SW 1271 (cell line): ENCODE data around the gene ATOSB.

Source experiments
- DNase-seq, 2 experiments: peaks; one replicate each; lab custom pipeline; 2025; lab: John Stamatoyannopoulos, UW

ATOSB gene

DNA sequence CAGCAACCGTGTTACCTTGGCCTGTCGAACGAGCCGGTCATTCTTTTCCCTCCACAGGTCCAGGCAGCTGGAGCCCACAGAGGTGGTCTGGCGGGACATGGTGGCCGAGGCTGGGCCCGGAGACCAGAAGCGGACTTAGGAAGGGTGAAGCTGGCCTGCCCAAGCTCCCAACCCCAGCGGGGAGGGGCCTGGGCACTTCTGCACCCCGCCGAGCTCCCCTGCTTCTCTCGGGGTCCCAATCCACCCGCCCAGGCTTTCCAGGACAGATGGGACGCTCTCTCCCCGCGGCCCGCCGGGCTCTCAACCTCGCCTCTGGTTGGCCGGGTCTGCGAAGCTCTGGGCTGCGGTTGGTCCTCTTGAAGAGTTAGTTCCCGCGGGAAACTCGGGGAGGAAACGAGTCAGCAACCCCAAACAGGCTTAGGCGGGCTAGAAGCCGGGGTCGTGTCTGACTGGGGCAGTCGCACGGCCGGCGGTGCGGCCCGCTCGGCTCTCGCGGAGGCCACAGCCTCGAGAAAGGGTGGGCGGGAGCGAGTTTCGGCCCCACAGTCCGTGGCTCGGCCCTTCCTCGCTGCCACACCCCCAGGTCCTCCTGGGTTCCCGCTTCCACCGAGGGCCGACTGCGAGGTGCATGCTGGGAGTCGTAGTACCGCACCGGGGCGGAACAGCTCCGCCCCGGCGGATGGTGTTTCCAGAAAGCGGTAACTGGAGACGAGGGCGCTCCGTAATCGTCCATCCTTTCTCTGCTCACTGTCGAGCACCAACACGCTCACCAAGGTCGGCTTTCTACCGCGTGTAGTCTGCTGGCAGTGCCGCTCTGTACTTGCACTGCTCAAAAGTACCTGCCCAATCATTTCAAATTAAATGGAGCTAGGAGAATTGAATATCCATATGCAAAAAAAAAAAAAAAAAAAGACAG is 36.0 kb downstream of the ATOSB start, which contains the start of gene FANCG:
Gene FANCG, minus strand, starts transcription at position 517 of the 916 bp plus-strand sequence. Its CDS starts 418 bp downstream, at position 99.
- DNase-seq = peak; percentile 55 to 81

DNA sequence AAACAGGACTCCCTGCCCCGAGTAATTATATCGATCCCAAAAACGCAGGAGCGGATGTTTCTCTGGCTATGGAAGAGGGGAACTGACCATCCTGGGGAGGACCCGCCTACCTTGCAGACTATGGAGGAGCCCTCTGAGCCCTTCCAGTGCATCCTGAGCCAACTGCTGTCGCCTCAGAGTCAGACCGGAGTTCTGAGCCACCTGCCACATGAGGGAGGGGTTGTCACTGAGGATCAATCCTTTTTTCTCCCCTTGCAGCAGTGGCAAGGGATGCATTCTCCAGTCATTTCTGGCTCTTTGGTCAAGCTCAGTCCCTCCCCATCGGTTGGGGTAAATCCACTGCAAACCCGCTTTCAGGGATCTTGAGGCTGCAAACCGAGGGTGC is 36.6 kb downstream of the ATOSB start:
- DNase-seq = no peak

DNA sequence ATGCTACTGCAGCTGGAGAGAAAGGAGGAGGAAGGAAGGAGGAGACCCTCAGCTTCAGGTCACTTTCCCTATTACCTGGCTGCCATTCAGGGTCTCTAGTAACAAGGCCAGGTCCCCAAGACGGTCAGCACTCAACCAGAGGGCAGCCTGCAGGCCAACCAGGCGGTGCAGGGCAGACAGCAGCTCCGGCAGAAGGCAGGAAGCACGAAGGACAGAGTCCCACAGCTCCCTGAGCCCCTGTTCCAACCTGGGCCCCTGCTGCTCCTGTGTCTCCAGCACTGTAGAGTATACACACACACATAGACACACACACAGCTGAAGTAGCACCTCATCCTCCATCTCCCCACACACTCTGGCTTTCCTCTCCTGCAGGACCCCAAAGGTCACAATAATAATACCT is 37.6 kb downstream of the ATOSB start:
- no peak for DNase-seq

DNA sequence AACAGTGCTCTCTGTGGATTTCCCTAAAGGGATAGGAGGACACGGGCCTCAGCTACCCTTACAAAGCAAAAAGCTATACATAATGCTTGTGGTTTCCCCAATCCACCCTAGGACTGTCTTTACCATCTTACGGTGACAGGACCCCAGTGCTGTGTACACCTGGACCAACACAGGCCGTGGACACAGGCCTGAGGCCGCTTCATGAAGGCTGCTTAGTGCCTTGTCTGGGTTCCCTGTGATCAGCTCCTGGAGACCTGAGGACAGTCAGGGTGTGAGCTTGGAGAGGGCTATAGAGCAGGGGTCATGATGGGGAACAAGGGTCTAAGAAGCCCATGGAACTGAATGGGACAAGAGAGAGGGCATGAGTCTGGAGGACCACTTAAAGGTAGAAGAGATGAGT is 38.8 kb downstream of the ATOSB start:
- no peak for DNase-seq

DNA sequence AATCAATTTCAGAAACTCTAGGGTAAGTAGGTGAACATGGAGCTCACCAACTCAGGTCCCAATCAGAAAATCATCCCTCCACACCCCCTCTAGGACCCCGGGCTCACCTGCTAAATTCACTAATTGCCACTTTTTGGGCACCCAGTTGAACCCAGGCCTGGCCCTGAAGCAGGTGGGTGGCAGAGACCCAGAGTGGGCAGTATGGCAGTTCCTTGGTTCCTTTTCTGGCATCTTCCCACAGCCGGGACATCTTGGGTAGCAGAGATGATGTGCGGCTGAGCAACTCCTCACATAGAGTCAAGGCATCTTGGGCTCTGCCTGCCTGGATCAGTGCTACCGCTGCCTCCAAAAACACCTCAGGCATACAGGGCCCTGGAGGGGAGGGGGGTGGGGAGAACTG is 40.3 kb downstream of the ATOSB start:
- DNase-seq = no peak

DNA sequence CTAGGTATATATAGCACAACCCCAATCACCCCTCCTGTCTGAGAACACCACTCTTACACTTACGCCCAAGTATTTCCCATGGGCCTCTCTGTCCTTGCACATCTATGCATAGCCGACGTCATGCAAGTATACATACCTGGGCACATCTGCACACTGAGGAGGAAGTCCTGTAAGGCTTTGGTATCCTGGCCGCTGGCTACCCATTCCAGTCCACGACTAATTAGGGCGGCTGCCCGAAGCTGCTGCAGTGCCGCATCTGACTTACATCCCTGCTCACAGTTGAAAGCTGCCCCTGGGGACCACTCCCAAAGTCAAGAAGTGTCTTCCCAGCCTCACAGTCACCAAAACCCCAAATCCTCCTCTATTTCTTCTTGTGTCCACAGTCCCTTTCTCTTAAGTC is 40.9 kb downstream of the ATOSB start:
- DNase-seq = no peak

DNA sequence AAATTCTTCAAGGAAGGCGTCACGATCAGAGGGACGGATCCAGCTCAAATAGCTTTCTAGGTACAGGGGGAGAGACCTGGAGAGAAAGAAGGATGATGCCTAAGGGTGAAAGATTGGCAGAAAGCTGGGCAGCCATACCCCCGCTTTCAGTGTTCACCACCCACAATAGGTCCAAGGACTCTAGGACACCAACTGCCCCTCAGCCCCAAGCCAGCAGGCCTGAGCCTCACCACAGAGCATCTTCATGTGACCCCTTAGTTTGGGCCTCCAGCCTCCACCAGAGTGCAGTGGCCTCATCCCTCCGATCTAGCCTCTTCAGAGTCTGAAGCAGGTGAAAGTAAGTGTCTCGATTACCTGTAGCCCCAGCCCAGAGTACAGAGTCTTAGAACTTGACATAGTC is 41.5 kb downstream of the ATOSB start:
- no peak for DNase-seq

DNA sequence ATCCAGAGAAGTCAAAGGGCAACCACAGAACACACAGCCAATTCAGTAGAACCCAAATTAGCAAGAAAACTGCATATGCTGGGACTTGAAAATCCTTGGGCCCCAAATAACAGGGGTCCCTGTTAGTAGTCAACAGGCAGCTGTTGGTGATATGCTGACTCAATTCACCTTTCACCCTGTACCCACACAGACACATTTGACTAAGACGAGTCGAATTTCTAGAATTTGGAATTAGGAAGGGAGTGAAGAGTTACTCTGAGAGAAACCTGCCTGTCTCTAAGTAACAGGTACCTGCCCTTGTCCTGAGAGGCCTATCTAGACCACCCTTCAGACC is 42.4 kb downstream of the ATOSB start:
- no peak for DNase-seq

DNA sequence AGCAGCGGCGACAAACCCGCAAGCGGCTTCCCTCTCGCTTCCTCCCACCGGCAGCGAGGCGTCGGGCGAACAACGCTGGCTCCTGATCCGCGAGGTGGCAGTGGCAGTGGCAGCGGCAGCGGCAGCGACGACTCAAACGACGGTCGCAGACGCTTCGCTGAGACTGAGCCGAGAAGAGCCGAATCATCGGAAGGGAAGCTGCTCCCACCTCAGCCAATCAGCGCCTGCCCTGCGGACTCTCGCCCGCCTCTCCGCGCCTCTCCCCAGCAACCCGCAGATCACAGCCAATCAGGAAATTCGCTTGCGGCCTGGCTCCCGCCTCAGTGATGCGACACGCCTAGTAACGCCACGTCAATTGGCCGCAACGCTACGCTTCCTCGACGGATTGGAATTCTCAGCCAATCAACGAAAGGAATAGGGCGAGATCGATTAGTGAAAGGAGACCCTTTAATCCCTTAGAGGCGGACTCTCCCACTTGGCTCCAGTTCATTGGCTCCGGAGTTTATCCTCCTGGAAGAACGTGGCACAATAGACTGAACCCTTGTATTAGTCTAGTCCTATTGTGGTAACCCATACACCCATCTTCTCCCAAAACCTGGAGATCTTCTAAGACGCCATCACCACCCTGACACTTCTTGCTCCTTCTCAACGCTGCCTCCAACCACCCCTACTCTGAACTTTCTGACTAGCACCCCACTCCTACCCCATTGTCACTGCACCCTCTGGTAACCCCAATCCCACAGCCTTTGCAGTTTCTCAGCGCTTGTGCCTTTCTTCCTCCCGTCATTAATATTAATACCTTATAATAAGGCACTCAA is 43.0 kb downstream of the ATOSB start, which contains the start of gene VCP:
Gene VCP, minus strand, starts transcription at position 165 of the 818 bp plus-strand sequence. CDS start 272 bp downstream, outside the sequence.
- DNase-seq = peak; percentile 88 to 95

DNA sequence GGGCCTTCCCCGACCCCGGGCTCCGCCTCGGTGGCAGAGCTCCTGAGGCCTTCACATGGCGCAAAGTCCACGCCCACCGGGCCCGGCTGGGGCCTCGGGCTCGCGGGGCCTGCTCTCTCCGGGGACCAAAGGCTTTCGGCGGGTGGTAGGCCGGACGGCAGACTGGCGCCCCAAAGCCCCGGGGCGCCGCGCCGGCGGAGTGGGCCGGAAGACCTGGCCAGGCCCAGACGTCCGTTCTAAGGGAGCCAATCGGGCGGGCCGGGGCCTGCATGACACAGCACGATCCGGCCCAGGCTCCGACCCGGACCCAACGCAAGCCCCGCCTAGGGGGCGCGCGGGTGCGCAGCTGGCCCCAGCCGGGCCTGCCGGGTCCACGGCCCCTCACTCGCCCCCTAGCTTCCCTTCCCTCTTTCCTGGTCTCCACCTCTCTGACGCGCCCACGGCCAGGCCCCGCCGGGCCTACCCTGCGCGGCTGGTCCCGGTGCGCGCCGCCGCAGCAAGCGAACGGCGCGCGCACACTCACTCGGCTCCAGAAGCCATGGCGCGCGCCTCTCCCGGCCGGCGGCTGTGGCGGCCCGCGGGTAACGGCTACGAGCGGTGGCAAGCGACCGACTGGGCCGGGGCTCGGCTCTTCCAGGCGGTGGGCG is 43.7 kb downstream of the ATOSB start:
- DNase-seq = peak; percentile 46 to 64

DNA sequence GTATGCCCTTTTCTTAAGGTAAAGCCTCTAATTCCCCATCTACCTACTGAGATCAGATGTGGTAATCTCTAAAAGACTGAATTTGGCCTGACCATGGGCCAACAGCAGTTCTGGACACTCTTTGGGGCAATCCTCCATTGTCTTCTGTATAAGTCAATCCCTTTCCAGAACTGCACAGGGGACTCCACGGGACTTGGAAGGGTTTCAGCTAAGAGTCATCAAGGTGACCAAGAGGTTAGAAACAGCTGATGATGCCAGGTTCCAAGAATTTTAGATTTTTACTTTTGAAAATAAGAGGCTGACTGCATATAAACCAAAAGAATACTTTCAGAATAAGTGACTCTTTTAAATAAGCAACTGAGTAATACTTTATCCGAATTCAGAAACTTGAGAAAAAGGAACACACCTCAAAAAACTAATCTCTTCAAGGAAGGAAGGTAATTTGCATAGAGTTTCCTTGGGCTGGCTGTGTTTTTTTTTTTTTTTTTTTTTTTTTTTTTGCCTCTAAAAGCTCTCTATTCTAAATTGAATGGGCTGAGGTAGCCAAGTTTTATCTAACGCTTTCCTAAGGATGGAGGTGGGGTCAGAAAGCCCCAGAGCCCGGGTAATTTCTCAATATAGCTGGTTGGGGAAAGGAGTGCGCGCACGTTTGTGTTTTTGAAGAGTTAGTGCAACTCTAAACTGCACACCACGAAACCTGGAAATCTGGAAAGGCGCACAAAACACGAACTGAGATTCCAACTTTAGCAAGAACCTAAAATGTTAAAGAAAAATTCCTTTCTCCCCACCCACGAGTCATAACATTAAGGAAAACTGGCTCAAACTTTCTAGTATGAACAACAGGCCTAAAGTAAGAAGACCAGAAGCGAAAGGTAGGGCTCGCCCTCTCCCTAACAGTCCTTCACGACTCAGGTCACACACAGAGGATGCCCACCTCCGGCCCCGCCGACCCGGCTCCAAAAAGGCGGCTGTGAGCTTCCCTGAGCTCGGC is 44.5 kb downstream of the ATOSB start:
- DNase-seq = no peak

DNA sequence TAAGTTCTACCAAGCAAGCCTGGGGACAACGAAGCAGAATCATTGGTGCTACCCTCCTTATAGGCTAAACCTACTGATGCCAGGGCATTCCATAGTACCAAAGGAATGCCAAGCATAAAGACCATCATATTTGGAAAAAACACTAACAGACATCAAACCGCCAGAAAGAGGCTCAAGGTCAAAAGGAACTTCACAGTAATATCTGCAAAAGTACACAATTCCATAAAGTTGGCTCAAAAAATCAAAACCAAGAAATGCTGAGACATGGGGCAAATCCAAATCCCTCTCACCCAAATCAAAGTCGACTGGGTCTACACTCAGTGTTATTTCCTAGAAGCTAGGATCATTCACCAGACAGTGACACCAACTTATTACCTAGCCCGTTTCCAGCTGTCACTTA is 46.6 kb downstream of the ATOSB start:
- DNase-seq = no peak

DNA sequence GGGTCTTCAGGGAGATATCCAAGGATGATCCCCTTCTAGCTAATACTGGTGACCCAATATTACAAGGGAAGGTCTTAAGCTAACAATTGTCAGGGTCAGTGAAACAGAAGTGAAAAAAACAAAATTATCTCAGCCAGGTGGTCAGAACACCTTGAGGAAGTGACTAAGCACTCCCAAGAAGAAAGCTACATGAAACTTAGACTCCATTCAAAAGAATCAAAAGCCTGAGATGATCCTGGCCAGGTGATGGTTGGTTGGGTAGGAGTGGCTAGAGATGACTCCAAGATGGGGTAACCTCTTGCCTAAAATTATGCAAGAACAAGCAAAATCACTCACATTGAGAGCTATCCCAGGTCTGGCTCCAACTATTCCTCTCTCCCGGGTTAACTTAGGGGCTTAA is 48.6 kb downstream of the ATOSB start:
- DNase-seq = no peak

DNA sequence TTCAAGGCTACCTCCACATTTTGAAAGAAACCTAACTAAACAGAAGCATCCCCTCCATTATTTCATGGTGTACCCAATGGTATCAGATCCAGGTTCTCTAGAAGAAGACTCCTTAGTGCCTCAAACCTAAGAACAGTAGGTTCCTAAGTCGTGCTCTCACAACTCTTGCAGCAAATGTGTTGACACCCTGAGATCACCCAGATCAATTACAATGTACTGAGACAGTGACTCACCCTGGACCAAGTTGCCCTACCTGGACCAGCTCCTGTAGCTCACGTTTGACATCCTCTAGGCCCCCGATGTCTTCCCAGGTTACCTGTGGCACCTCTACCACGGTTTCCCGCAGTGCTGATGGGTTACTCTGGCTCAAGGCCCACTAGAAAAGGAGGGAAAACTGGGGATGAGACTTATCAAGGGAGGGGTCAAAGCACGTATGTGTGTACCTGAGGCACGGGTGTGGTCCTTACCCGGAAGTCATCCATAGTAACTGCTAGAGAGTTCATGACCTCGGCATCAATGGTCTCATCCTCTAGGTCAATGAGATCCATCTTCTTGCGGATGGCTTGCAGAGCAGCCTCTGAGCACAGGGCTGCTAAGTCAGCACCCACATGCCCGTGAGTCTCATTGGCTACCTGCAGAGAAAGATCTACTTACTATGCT is 55.0 kb downstream of the ATOSB start:
- DNase-seq = no peak

DNA sequence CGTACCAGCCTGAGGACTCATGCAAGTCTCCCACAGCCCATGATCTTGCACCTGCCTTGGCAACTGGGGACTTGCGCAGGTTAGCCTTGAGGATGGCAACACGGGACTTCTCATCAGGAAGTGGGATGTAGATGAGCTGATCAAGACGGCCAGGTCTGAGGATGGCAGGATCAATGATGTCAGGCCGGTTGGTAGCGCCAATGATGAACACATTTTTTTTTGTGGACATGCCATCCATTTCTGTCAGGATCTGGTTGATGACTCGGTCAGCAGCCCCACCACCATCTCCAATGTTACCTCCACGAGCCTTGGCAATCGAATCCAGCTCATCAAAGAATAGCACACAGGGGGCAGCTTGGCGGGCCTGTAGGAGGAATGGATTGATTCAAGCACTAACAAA is 56.2 kb downstream of the ATOSB start:
- no peak for DNase-seq

DNA sequence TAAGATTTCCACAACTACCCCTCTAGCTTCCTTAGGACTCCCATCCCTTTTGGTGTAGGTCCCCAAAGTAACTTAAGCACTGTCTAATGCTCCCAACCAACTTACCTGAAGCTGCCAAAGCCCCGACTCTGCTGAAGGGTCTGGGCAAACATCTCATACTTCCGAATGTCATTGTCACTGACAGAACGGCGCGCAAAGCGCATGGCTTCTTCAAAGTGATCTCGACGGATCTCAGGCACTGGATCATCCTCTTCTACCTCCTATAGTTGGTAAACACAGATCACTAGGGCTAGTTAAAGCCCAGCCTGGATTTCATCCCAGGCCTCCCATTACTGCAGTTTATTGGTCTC is 58.4 kb downstream of the ATOSB start:
- DNase-seq = no peak

DNA sequence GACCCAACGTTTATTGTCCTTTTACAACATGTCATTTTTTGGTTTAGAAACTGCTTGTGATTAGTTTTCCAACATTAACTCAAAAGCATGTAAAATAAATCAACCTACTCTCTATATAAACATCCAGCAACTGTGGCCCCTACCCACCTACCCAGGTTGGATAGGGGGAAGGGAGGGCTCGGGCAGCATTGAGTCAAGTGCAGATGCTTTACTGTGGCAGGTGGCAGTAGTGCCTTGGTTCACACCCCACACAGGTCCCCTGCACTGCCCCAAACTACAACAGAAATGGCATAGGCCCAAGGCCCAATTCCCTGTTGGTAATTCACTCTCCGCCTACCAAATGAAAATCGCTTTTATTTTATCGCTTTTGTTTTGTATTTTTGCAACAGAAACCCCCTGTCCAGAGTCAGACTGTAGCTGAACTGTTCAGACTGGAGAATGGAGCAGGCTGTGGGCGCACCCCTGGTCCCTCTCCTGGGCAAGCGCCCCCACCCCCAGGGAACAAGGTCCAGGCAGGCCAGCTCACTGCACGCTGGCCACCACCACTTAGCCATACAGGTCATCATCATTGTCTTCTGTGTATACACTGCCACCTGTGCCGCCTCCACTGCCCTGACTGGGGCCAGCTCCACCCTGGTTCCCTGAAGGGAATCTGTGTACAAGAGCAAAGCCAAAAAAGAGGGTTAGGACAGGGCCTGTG is 58.9 kb downstream of the ATOSB start:
- DNase-seq = no peak

DNA sequence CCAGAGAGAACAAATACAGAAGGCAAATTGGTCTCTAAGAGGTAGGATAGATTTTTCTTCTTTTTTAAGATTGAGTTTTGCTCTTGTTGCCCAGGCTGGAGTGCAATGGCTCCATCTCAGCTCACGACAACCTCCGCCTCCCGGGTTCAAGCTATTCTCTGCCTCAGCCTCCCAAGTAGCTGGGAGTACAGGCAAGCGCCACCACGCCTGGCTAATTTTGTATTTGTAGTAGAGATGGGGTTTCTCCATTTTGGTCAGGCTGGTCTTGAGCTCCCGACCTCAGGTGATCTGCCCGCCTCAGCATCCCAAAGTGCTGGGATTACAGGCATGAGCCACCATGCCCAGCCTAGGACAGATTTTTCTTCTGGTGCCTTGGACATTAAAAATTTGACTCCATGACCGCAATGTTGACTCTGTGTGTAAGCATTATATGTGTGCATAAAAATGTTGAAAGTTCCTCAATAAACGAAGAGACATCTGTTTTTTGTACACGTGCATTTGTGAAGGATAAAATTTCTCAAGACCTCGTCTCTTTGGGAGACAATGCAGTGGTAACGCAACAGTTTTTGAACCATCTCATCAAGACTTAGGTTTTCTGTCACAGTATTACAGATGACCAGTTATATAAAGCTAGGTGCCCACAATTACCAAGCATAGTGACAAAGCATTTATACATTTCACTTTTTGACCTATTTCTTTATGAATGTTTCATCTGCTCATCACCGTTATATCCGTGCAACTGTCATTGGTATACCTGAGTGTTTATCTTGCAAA is 60.6 kb downstream of the ATOSB start:
- DNase-seq = no peak

DNA sequence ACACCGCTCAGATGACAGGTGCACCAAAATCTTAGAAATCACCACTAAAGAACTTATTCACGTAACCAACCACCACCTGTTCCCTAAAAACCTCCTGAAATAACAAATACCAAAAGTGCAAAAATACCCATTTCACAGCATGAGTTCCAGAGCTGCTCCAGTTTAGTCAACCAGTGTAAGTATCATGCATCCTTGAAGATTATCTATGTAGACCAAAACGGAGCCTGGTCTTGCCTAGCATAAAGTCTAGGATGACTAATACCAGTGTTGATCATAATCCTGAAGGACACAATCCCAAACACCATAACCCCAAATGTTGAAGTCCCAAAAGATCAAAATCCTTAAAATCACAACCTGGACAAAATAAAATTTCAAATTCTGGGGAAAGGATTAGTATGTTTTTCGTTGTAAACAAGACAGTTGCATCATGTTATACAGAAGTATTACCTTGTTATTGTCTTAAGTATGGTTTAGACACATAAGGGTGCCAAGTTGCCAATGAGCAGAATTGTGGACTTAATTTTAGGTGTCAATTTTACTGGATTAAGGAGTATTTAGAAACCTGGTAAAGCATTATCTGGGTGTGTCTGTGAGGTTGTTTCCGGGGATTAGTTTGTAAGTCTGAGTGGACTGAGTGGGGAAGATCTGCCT is 61.4 kb downstream of the ATOSB start:
- DNase-seq = no peak
